HEK293T (cell line): ENCODE data around the gene KRTAP23-1.

ENCODE experiments used
- CTBP1 ChIP-seq: fragments of 450-650 bp; IDR thresholded peaks from 2 replicates; pipeline ENCODE4 v1.6.1; 2016; ENCODE audit warnings: borderline replicate concordance
- ELF4 ChIP-seq: fragments of 450-650 bp; IDR thresholded peaks from 2 replicates; pipeline ENCODE4 v1.6.1; 2017; ENCODE audit warnings: antibody characterized with exemption
- FOXA1 ChIP-seq: fragments of 450-650 bp; IDR thresholded peaks from 2 replicates; pipeline ENCODE4 v1.6.1; 2016; ENCODE audit warnings: mild to moderate bottlenecking
- FOXK2 ChIP-seq: fragments of 450-650 bp; IDR thresholded peaks from 2 replicates; pipeline ENCODE4 v1.6.1; 2016; ENCODE audit warnings: mild to moderate bottlenecking
- FOXM1 ChIP-seq: fragments of 450-650 bp; IDR thresholded peaks from 2 replicates; pipeline ENCODE4 v1.6.1; 2017; ENCODE audit warnings: mild to moderate bottlenecking, borderline replicate concordance
- NFRKB ChIP-seq: fragments of 450-650 bp; IDR thresholded peaks from 2 replicates; pipeline ENCODE4 v1.6.1; 2016; ENCODE audit warnings: mild to moderate bottlenecking, moderate library complexity
- SUZ12 ChIP-seq: fragments of 450-650 bp; IDR thresholded peaks from 2 replicates; pipeline ENCODE4 v1.6.1; 2016; ENCODE audit warnings: mild to moderate bottlenecking
- TARDBP ChIP-seq: fragments of 450-650 bp; IDR thresholded peaks from 2 replicates; pipeline ENCODE4 v1.6.1; 2016
- TF ChIP-seq, protein P1 (sequence below): fragments of 450-650 bp; IDR thresholded peaks from 2 replicates; pipeline ENCODE4 v1.6.1; 2016

DNA sequence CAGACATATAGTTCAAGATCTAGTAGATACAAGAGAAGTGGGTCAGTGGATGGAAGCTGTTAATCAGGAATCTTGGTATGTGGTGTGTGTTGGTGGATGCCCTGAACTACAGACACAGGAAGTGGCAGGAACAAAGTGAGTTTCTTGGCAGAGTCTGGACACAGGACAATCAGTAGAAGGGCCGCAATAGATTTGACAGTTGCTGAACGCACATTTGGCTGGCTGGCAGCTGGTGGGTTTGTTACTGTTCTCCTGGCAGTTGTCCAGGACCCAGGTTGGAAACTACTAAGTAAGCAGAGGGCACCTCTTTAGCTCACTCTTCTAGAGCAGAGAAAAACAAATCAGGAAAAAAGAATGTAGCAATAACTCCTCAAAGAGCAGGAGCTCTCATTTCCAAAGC lies 41.5 kb downstream of the KRTAP23-1 start:
- TF ChIP-seq SUZ12: no peak
- no peak for TF ChIP-seq FOXA1
- TF ChIP-seq NFRKB: no peak
- TF ChIP-seq FOXM1: no peak
- TF ChIP-seq TARDBP: no peak
- no peak for TF ChIP-seq ELF4
- no peak for TF ChIP-seq FOXK2
- TF ChIP-seq CTBP1: no peak
- TF ChIP-seq, protein P1, sequence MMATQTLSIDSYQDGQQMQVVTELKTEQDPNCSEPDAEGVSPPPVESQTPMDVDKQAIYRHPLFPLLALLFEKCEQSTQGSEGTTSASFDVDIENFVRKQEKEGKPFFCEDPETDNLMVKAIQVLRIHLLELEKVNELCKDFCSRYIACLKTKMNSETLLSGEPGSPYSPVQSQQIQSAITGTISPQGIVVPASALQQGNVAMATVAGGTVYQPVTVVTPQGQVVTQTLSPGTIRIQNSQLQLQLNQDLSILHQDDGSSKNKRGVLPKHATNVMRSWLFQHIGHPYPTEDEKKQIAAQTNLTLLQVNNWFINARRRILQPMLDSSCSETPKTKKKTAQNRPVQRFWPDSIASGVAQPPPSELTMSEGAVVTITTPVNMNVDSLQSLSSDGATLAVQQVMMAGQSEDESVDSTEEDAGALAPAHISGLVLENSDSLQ: no peak
